ENCODE data around the gene TAAR6.

DNA sequence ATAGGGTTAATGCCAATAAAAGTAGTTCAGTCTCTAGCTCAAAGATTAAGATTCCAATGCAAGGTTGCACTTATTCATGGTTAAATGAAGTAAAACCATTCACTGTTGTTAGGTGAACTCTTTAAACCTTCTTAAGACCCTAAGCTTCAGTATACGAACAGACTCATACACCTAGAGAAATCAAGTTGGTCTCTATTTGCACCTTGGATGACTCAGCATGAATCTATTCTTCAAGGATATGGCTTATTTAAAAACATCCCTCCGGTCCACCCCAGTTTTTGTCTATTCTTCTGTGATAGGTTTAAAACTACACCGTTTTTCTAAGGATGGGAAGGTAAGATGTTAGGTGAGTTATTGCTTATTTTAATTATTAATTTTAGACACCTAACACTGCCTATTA is 33.0 kb upstream of the TAAR6 start:
- TF ChIP-seq, protein P1, sequence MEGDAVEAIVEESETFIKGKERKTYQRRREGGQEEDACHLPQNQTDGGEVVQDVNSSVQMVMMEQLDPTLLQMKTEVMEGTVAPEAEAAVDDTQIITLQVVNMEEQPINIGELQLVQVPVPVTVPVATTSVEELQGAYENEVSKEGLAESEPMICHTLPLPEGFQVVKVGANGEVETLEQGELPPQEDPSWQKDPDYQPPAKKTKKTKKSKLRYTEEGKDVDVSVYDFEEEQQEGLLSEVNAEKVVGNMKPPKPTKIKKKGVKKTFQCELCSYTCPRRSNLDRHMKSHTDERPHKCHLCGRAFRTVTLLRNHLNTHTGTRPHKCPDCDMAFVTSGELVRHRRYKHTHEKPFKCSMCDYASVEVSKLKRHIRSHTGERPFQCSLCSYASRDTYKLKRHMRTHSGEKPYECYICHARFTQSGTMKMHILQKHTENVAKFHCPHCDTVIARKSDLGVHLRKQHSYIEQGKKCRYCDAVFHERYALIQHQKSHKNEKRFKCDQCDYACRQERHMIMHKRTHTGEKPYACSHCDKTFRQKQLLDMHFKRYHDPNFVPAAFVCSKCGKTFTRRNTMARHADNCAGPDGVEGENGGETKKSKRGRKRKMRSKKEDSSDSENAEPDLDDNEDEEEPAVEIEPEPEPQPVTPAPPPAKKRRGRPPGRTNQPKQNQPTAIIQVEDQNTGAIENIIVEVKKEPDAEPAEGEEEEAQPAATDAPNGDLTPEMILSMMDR (IDR thresholded peaks at IDR 0.05; ENCODE audit: low read length): no peak
- TF ChIP-seq EZH2 (optimal IDR thresholded peaks at IDR 0.05; ENCODE audit: low read depth, low read length): no peak
- no peak for TF ChIP-seq EZH2phosphoT487 (IDR thresholded peaks at IDR 0.05; ENCODE audit: low read length)

Data from MM.1S (cell line).